GM12875 (cell line): ENCODE results near the gene NAA16.

Experiments used
- H3K4me3 ChIP-seq: one replicate; pipeline ENCODE4 v1.5.1; 2011; ENCODE audit warnings: low read depth, low read length, control low read depth
- TF ChIP-seq, protein P1 (sequence below): IDR thresholded peaks from 2 replicates; pipeline ENCODE4 v1.5.1; 2011; ENCODE audit warnings: low read depth, mild to moderate bottlenecking, control low read depth, inconsistent platforms, low read length, moderate library complexity, borderline replicate concordance; ENCODE audit not compliant: insufficient read depth

The NAA16 gene

DNA sequence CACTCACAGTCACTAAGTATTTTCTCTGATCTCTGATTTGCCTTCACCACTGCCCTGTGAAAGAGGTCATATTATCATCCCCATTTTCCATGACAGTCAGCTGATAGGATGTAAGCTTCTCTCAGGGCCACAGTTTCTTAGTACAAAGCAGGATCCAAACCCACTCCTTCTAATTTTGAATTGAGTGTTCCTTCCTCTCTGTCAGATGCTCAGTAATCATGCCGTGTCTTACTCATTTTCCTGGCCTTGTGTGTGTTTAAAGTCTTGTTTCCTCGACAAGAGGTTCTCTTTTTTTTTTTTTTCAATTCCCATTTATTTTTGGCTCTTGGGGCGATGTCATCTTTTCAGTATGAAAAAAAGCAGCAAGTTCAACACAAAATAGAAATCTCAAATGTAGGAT lies 72.3 kb downstream of the NAA16 start:
- TF ChIP-seq, protein P1, sequence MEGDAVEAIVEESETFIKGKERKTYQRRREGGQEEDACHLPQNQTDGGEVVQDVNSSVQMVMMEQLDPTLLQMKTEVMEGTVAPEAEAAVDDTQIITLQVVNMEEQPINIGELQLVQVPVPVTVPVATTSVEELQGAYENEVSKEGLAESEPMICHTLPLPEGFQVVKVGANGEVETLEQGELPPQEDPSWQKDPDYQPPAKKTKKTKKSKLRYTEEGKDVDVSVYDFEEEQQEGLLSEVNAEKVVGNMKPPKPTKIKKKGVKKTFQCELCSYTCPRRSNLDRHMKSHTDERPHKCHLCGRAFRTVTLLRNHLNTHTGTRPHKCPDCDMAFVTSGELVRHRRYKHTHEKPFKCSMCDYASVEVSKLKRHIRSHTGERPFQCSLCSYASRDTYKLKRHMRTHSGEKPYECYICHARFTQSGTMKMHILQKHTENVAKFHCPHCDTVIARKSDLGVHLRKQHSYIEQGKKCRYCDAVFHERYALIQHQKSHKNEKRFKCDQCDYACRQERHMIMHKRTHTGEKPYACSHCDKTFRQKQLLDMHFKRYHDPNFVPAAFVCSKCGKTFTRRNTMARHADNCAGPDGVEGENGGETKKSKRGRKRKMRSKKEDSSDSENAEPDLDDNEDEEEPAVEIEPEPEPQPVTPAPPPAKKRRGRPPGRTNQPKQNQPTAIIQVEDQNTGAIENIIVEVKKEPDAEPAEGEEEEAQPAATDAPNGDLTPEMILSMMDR: no peak
- no peak overlapping the region for H3K4me3 ChIP-seq

DNA sequence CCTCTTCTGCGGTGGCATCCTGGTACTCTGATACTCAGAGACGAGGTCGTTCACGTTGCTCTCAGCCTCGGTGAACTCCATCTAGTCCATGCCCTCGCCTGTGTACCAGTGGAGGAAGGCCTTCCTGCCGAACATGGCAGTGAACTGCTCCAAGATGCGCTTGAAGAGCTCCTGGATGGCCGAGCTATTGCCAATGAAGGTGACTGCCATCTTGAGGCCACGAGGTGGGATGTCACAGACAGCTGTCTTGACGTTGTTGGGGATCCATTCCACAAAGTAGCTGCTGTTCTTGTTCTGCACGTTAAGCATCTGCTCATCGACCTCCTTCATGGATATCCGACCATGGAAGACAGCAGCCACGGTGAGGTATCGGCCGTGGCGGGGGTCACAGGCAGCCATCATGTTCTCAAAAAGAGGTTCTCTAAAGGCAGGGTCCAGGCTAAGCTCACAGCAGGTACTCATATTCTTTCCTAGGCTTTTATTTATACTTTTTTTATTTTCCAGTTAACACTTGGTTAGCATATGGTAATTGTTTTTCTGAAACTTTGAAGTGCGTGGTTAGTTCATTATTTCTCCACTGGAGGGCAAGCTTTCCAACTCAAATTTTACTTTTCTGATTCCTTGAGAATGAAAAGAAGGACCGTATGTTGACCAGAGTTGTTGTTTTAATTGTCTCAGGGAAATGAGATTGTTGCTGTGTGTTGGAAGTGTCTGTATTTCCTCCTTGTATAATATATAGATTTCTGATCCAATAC lies 73.9 kb downstream of the NAA16 start:
- no peak overlapping the region for H3K4me3 ChIP-seq
- TF ChIP-seq, protein P1: 0 out of 2 replicates have a peak, but pooled peaks have one; percentile 10

DNA sequence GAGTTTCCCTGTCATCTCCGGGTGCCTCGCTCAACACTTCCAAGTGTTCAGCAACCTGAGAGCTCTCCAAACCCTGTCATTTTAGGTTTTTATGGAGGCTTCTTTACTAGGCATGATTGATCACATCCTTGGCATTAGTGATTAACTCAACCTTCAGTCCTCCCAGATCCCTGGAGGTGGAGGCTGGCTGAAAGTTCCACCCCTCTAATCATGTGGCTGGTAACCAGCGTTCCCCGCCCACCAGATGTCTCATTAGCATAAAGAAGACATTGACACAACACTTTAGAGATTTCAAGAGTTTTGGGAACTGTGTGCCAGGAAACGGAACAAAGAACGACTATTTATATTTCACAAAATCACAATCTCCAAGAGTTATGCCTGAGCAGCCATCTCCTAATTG lies 75.1 kb downstream of the NAA16 start:
- no peak overlapping the region for H3K4me3 ChIP-seq
- TF ChIP-seq, protein P1: no peak

DNA sequence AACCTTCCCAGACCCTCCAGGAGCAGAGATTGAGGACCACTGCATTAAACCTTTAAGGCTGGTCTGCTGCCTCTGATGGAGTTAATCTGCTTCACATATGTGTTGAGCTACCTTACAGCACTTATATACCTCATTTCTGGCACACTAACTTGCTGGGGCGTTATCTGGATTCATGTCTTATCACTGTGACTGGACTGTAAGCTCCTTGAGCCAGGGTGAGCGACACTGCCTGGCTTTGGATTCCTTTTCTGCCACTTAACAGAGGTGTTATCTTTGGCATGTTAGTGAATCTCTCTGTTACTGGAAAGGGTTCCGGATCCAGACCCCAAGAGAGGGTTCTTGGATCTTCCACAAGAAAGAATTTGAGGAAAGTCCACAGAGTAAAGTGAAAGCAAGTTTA lies 76.5 kb downstream of the NAA16 start:
- TF ChIP-seq, protein P1: no peak
- no peak overlapping the region for H3K4me3 ChIP-seq

DNA sequence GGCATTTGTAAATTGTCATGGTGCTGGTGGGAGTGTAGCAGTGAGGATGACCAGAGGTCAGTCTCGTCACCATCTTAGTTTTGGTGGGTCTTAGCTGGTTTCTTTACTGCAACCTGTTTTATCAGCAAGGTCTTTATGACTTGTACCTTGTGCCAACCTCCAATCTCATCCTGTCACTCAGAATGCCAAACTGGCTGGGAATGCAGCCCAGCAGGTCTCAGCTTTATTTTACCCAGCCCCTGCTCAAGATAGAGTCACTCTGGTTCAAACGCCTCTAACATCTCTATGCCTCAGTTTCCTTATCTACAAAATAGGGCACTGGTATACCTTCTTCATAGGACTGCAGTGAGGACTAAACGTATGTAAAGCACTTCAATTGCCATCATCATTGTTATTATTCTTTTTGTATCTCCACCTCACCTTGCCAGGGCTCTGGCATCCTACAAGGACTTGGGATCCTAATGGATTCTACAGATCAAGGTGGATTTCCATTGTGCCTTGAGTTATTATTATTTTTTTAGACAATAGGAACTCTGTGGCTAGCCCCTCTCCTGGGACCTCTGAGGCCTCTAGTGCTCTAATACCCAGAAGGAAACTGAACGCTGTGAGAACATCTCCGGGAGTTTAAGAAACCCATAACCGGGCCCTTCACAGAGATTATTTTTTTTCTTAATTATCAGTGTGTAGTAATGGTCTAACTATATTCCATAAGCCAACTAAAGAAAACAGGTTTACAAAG lies 77.2 kb downstream of the NAA16 start:
- TF ChIP-seq, protein P1: no peak

DNA sequence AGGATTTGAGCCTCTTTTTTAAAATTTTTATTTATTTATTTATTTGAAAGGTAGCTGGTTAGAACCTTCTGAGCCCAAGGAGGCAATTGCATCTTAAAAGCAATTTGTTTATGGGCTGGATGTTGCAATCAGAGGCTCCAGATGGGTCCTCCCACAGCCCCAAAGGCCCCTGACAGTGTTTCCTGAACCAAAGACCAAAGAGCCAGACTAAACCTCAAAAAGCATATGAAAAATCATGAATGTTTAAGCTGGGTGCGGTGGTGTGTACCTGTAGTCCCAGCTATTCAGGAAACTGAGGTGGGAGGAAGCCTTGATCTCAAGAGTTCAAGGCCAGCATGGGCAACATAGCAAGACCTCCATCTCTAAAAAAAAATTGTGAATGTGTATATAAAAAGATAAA lies 78.5 kb downstream of the NAA16 start:
- TF ChIP-seq, protein P1: no peak
- no peak overlapping the region for H3K4me3 ChIP-seq

More for the DNA sequence above, 77.2 kb downstream of the NAA16 start:
- H3K4me3 ChIP-seq: no peak overlapping the region
